HepG2 (cell line): Measurements from ENCODE around the gene CASKIN2. TPM values are rescaled to one million over a fixed set of nuclear protein-coding genes. Genes with fewer than 3 reads are reported as not detected.

ENCODE experiments used
- BHLHE40 ChIP-seq: IDR thresholded peaks from 2 replicates; pipeline ENCODE4 v1.6.1; 2011; ENCODE audit warnings: low read length, improper control_type of control experiment
- MLLT10 ChIP-seq: sonication (generic); formaldehyde crosslinking; IDR thresholded peaks from 2 replicates; pipeline ENCODE4 v1.4.0; 2020; ENCODE audit warnings: missing genetic modification reagents
- REXO4 ChIP-seq: sonication (generic); formaldehyde crosslinking; IDR thresholded peaks from 2 replicates; pipeline ENCODE4 v1.8.0; 2022; ENCODE audit warnings: missing genetic modification reagents, mild to moderate bottlenecking, borderline replicate concordance
- ZFP1 ChIP-seq: IDR thresholded peaks from 2 replicates; pipeline ENCODE4 v1.6.1; 2016
- ZNF20 ChIP-seq: sonication (generic); formaldehyde crosslinking; IDR thresholded peaks from 2 replicates; pipeline ENCODE4 v1.4.0; 2020; ENCODE audit warnings: mild to moderate bottlenecking, moderate library complexity, missing genetic modification reagents
- polyA plus RNA-seq, 8 experiments: library from polyadenylated mRNA; depleted of rRNA in 3 of 8; stranded (reverse) in 7 of 8; unstranded in 1 of 8; fragments of >200 nt; fragmentation: Illumina TruSeq in 4 of 8; extraction: Trizol in 4 of 8; gene quantifications; 2 replicates each; pipeline versions ENCODE4 v1.2.1 to v1.2.3, GENCODE V29; 2011 to 2016; ENCODE audit warnings: low read depth in 4 of 8, missing spikeins in 1 of 8, mixed read lengths in 1 of 8; ENCODE audit not compliant: insufficient read depth in 1 of 8
- total RNA-seq, 5 experiments: library from RNA; depleted of rRNA; stranded (reverse); fragments of >200 nt; fragmentation: Illumina TruSeq; extraction: Trizol; gene quantifications; 2 replicates each; pipeline ENCODE4 v1.2.3, GENCODE V29; 2016; ENCODE audit warnings: low read depth in 1 of 5
- TF ChIP-seq, protein P1 (sequence below): sonication (generic); formaldehyde crosslinking; IDR thresholded peaks from 2 replicates; pipeline ENCODE4 v1.5.0; 2020; ENCODE audit warnings: missing genetic modification reagents
- TF ChIP-seq, protein P2 (sequence below): sonication (generic); formaldehyde crosslinking; IDR thresholded peaks from 2 replicates; pipeline ENCODE4 v1.4.0; 2020; ENCODE audit warnings: missing genetic modification reagents, borderline replicate concordance
- TF ChIP-seq, protein P3 (sequence below), 2 experiments: IDR thresholded peaks; 2 replicates each; pipeline ENCODE4 v1.6.1; 2011 to 2012; ENCODE audit warnings: low read length in 2 of 2, borderline replicate concordance in 1 of 2, low read depth in 1 of 2, mild to moderate bottlenecking in 1 of 2, moderate library complexity in 1 of 2
- TF ChIP-seq, protein P4 (sequence below): conservative IDR thresholded peaks from 2 replicates; pipeline ENCODE4 v1.6.1; 2018; ENCODE audit warnings: missing genetic modification reagents
- TF ChIP-seq, protein P5 (sequence below): sonication (generic); formaldehyde crosslinking; IDR thresholded peaks from 2 replicates; pipeline ENCODE4 v1.9.0; 2021; ENCODE audit warnings: missing genetic modification reagents, borderline replicate concordance

Gene CASKIN2
- total and polyA plus RNA-seq, 2 of the 13 experiments (the other 11 are each of a cell fraction or from before 2014, with no cell fraction given) = 5.2 to 7.8 TPM

DNA sequence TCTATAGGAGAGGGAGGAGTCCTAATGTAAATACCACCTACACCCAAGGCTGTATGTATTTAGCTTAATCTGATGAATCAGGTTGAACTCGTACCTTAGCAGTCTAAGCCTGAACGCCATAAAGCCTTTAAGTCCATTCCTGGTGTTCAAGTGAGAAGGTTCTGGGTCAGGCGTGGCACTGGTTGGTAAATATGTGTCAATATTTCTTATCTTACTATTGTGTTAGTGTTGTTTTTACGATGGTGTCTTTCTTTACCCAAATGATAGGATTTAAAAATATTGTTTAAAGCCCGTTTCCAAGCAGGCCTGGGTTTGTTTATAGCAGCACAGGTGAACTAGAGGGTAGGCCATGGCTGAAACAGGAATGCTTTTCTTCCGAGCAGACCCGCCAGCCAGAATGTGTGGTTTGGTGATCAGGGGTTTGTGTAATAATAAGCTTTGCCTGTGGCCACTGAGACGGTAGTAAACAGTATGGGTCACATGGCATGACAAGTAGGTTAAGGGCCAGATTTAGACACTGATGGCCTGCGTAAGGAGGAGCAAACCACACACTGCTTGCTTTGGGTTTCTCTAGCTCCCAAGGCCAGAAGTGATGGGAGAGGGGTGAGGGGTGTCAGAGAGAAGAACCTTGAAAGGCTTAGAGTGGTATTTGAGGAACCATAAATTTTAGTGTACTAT is 55.6 kb downstream of the CASKIN2 start (continued):
- TF ChIP-seq, protein P1, sequence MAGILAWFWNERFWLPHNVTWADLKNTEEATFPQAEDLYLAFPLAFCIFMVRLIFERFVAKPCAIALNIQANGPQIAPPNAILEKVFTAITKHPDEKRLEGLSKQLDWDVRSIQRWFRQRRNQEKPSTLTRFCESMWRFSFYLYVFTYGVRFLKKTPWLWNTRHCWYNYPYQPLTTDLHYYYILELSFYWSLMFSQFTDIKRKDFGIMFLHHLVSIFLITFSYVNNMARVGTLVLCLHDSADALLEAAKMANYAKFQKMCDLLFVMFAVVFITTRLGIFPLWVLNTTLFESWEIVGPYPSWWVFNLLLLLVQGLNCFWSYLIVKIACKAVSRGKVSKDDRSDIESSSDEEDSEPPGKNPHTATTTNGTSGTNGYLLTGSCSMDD = no peak
- TF ChIP-seq ZFP1 (CRISPR knock-in tag) = no peak
- TF ChIP-seq, protein P2, sequence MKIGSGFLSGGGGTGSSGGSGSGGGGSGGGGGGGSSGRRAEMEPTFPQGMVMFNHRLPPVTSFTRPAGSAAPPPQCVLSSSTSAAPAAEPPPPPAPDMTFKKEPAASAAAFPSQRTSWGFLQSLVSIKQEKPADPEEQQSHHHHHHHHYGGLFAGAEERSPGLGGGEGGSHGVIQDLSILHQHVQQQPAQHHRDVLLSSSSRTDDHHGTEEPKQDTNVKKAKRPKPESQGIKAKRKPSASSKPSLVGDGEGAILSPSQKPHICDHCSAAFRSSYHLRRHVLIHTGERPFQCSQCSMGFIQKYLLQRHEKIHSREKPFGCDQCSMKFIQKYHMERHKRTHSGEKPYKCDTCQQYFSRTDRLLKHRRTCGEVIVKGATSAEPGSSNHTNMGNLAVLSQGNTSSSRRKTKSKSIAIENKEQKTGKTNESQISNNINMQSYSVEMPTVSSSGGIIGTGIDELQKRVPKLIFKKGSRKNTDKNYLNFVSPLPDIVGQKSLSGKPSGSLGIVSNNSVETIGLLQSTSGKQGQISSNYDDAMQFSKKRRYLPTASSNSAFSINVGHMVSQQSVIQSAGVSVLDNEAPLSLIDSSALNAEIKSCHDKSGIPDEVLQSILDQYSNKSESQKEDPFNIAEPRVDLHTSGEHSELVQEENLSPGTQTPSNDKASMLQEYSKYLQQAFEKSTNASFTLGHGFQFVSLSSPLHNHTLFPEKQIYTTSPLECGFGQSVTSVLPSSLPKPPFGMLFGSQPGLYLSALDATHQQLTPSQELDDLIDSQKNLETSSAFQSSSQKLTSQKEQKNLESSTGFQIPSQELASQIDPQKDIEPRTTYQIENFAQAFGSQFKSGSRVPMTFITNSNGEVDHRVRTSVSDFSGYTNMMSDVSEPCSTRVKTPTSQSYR (CRISPR knock-in tag) = no peak; the same call in 1 of the 2 replicates
- no peak for TF ChIP-seq MLLT10 (CRISPR knock-in tag)
- TF ChIP-seq, protein P3, sequence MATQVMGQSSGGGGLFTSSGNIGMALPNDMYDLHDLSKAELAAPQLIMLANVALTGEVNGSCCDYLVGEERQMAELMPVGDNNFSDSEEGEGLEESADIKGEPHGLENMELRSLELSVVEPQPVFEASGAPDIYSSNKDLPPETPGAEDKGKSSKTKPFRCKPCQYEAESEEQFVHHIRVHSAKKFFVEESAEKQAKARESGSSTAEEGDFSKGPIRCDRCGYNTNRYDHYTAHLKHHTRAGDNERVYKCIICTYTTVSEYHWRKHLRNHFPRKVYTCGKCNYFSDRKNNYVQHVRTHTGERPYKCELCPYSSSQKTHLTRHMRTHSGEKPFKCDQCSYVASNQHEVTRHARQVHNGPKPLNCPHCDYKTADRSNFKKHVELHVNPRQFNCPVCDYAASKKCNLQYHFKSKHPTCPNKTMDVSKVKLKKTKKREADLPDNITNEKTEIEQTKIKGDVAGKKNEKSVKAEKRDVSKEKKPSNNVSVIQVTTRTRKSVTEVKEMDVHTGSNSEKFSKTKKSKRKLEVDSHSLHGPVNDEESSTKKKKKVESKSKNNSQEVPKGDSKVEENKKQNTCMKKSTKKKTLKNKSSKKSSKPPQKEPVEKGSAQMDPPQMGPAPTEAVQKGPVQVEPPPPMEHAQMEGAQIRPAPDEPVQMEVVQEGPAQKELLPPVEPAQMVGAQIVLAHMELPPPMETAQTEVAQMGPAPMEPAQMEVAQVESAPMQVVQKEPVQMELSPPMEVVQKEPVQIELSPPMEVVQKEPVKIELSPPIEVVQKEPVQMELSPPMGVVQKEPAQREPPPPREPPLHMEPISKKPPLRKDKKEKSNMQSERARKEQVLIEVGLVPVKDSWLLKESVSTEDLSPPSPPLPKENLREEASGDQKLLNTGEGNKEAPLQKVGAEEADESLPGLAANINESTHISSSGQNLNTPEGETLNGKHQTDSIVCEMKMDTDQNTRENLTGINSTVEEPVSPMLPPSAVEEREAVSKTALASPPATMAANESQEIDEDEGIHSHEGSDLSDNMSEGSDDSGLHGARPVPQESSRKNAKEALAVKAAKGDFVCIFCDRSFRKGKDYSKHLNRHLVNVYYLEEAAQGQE (IDR thresholded peaks at IDR 0.05; ENCODE audit: borderline replicate concordance in 1 of 2, low read depth in 1 of 2, low read length in 2 of 2) = peak in 1 of 2 experiments; percentile 47; a peak in 1 of 4 replicates
- no peak; the same call in 1 of the 2 replicates for TF ChIP-seq ZNF20 (CRISPR knock-in tag)
- TF ChIP-seq, protein P4, sequence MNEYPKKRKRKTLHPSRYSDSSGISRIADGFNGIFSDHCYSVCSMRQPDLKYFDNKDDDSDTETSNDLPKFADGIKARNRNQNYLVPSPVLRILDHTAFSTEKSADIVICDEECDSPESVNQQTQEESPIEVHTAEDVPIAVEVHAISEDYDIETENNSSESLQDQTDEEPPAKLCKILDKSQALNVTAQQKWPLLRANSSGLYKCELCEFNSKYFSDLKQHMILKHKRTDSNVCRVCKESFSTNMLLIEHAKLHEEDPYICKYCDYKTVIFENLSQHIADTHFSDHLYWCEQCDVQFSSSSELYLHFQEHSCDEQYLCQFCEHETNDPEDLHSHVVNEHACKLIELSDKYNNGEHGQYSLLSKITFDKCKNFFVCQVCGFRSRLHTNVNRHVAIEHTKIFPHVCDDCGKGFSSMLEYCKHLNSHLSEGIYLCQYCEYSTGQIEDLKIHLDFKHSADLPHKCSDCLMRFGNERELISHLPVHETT (CRISPR knock-in tag) = no peak
- TF ChIP-seq REXO4 (CRISPR knock-in tag) = no peak
- TF ChIP-seq, protein P5, sequence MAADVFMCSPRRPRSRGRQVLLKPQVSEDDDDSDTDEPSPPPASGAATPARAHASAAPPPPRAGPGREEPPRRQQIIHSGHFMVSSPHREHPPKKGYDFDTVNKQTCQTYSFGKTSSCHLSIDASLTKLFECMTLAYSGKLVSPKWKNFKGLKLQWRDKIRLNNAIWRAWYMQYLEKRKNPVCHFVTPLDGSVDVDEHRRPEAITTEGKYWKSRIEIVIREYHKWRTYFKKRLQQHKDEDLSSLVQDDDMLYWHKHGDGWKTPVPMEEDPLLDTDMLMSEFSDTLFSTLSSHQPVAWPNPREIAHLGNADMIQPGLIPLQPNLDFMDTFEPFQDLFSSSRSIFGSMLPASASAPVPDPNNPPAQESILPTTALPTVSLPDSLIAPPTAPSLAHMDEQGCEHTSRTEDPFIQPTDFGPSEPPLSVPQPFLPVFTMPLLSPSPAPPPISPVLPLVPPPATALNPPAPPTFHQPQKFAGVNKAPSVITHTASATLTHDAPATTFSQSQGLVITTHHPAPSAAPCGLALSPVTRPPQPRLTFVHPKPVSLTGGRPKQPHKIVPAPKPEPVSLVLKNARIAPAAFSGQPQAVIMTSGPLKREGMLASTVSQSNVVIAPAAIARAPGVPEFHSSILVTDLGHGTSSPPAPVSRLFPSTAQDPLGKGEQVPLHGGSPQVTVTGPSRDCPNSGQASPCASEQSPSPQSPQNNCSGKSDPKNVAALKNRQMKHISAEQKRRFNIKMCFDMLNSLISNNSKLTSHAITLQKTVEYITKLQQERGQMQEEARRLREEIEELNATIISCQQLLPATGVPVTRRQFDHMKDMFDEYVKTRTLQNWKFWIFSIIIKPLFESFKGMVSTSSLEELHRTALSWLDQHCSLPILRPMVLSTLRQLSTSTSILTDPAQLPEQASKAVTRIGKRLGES = no peak
- TF ChIP-seq BHLHE40 = 0 out of 2 replicates have a peak, but pooled peaks have one; percentile 16
